MM.1S (cell line): ENCODE measurements around the gene MCCC2.

Experiments used
- EZH2 ChIP-seq: fragments of 300-600 bp; sonication (generic); optimal IDR thresholded peaks from 2 replicates; pipeline ENCODE3; 2017; ENCODE audit warnings: low read depth, mild to moderate bottlenecking, antibody characterized with exemption, low read length, mixed read lengths
- EZH2phosphoT487 ChIP-seq: fragments of 300-600 bp; sonication (generic); IDR thresholded peaks from 2 replicates; pipeline ENCODE4 v1.6.1; 2018; ENCODE audit warnings: antibody characterized with exemption, low read length
- TF ChIP-seq, protein P1 (sequence below): fragments of 300-600 bp; sonication (generic); IDR thresholded peaks from 2 replicates; pipeline ENCODE4 v1.5.1; 2016; ENCODE audit warnings: antibody characterized with exemption, low read length, mixed read lengths

DNA sequence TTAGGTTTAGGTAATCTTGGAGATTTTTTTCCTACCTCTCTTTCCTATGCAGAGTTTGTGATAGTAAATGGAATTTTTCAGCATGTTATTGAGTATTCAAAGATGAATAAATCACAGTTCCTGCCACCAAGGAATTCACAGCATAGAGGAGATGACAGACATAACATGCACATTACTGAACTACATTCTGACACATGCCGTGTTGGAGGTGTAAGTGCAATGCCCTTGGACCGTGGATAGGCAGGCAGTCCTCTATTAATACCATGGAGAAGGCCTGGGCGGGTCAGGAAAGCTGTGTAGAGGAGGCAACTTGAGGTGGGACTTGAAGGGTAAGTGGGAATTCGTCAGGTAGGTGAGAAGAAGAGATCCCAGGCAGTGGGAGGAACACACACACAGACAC lies 43.9 kb downstream of the MCCC2 start:
- TF ChIP-seq, protein P1, sequence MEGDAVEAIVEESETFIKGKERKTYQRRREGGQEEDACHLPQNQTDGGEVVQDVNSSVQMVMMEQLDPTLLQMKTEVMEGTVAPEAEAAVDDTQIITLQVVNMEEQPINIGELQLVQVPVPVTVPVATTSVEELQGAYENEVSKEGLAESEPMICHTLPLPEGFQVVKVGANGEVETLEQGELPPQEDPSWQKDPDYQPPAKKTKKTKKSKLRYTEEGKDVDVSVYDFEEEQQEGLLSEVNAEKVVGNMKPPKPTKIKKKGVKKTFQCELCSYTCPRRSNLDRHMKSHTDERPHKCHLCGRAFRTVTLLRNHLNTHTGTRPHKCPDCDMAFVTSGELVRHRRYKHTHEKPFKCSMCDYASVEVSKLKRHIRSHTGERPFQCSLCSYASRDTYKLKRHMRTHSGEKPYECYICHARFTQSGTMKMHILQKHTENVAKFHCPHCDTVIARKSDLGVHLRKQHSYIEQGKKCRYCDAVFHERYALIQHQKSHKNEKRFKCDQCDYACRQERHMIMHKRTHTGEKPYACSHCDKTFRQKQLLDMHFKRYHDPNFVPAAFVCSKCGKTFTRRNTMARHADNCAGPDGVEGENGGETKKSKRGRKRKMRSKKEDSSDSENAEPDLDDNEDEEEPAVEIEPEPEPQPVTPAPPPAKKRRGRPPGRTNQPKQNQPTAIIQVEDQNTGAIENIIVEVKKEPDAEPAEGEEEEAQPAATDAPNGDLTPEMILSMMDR: no peak
- no peak for TF ChIP-seq EZH2phosphoT487
- TF ChIP-seq EZH2: no peak
